ENCODE results near the gene TMEM9.

GRCh38 chr1:201143726-201144635 lies 10.3 kb downstream of the TMEM9 start:
- TF ChIP-seq CTCF (IDR thresholded peaks at IDR 0.05 in 2 of 3, conservative IDR thresholded peaks at IDR 0.05 in 1 of 3; ENCODE audit: control insufficient read depth in 2 of 3, extremely low read depth in 1 of 3, insufficient read depth in 1 of 3, low read depth in 3 of 3, low read length in 3 of 3), result no peak
- no peak for TF ChIP-seq SUPT20H (IDR thresholded peaks at IDR 0.05; ENCODE audit: borderline replicate concordance, control insufficient read depth, low read depth, low read length)
- TF ChIP-seq NRF1 (conservative IDR thresholded peaks at IDR 0.05; ENCODE audit: low read depth, low read length), result no peak
- TF ChIP-seq TCF12 (IDR thresholded peaks at IDR 0.05; ENCODE audit: low read depth, low read length), result no peak
- no peak for TF ChIP-seq ATF7 (IDR thresholded peaks at IDR 0.05; ENCODE audit: low read depth)
- TF ChIP-seq MYC (IDR thresholded peaks at IDR 0.05; ENCODE audit: insufficient read depth, insufficient read length, insufficient replicate concordance, low read length, severe bottlenecking), result no peak
- no peak for TF ChIP-seq MYB (IDR thresholded peaks at IDR 0.05; ENCODE audit: borderline replicate concordance, low read depth, low read length)
- TF ChIP-seq FOXM1 (IDR thresholded peaks at IDR 0.05; ENCODE audit: low read depth, low read length), result no peak
- no peak for TF ChIP-seq POLR2A (IDR thresholded peaks at IDR 0.05; ENCODE audit: low read depth, low read length)
- no peak for TF ChIP-seq KDM1A (IDR thresholded peaks at IDR 0.05; ENCODE audit: borderline replicate concordance)
- TF ChIP-seq CHD2 (IDR thresholded peaks at IDR 0.05; ENCODE audit: borderline replicate concordance, low read depth, low read length), result no peak
- TF ChIP-seq ZNF217 (IDR thresholded peaks at IDR 0.05), result no peak

Measured in GM12878 (cell line).